ENCODE results near the gene PDGFD.

- TF ChIP-seq CTCF (optimal IDR thresholded peaks at IDR 0.05 in 1 of 3, IDR thresholded peaks at IDR 0.05 in 1 of 3, conservative IDR thresholded peaks at IDR 0.05 in 1 of 3; ENCODE audit: extremely low read depth in 1 of 3, insufficient read depth in 2 of 3, low read length in 3 of 3), result no peak
- no peak for TF ChIP-seq EZH2 (IDR thresholded peaks at IDR 0.05; ENCODE audit: low read length)
These were observed 227.9 kb downstream of the PDGFD start for GRCh38 chr11:103936059-103936458.
